Osteoblast (primary cell): ENCODE data around the gene DEPDC4. TPM values are rescaled to one million over a fixed set of nuclear protein-coding genes. Genes with fewer than 3 reads are reported as not detected.
"Not testable (repeated sequence)": the region's sequence is repeated elsewhere in the genome, so short reads cannot be mapped to it uniquely, and the experiment has no call there.

Experiments
- DNase-seq: peaks from one replicate; pipeline ENCODE4 v3.0.0; 2011; ENCODE audit warnings: low spot score, mixed read lengths; ENCODE audit not compliant: insufficient read length; ENCODE audit errors: missing footprints
- H2AFZ ChIP-seq: 2 replicates; pipeline ENCODE4 v1.6.0; 2011; ENCODE audit warnings: mild to moderate bottlenecking, low read length
- H3K27ac ChIP-seq: 2 replicates; pipeline ENCODE4 v1.5.1; 2011; ENCODE audit warnings: mild to moderate bottlenecking, low read depth, low read length, moderate library complexity
- H3K27me3 ChIP-seq: 2 replicates; pipeline ENCODE4 v1.6.0; 2012; ENCODE audit warnings: mild to moderate bottlenecking, control low read depth, inconsistent platforms, low read length, moderate library complexity; ENCODE audit not compliant: insufficient read depth
- H3K36me3 ChIP-seq: 2 replicates; pipeline ENCODE4 v1.5.1; 2011; ENCODE audit warnings: mild to moderate bottlenecking, low read length, control low read depth, moderate library complexity; ENCODE audit not compliant: insufficient read depth
- H3K4me1 ChIP-seq: 2 replicates; pipeline ENCODE4 v1.5.1; 2011; ENCODE audit warnings: mild to moderate bottlenecking, low read length, control low read depth, moderate library complexity; ENCODE audit not compliant: insufficient read depth
- H3K4me2 ChIP-seq: 2 replicates; pipeline ENCODE4 v1.6.0; 2011; ENCODE audit warnings: mild to moderate bottlenecking, low read length; ENCODE audit not compliant: insufficient read depth
- H3K4me3 ChIP-seq: fragments of 200-600 bp; sonication (generic); 3 replicates; pipeline ENCODE4 v1.5.1; 2012; ENCODE audit warnings: mild to moderate bottlenecking, low read length, inconsistent platforms; ENCODE audit not compliant: insufficient read depth
- H3K79me2 ChIP-seq: 2 replicates; pipeline ENCODE4 v1.6.0; 2012; ENCODE audit warnings: mild to moderate bottlenecking, low read length, control low read depth, inconsistent platforms; ENCODE audit not compliant: insufficient read depth
- H3K9me3 ChIP-seq: 2 replicates; pipeline ENCODE4 v1.5.1; 2011; ENCODE audit warnings: low read depth, low read length, control low read depth
- H4K20me1 ChIP-seq: 2 replicates; pipeline ENCODE4 v1.6.0; 2012; ENCODE audit warnings: mild to moderate bottlenecking, low read length, control low read depth; ENCODE audit not compliant: insufficient read depth
- total RNA-seq: library from RNA; depleted of rRNA; stranded (reverse); fragments of >200 nt; gene quantifications from 2 replicates; pipeline ENCODE4 v1.2.3, GENCODE V29; 2012
- TF ChIP-seq, protein P1 (sequence below): IDR thresholded peaks from 2 replicates; pipeline ENCODE4 v1.5.1; 2011; ENCODE audit warnings: mild to moderate bottlenecking, low read depth, low read length, moderate library complexity; ENCODE audit errors: extremely low read depth

The DEPDC4 gene
- total RNA-seq, 1 donor, result 0.36 TPM

DNA sequence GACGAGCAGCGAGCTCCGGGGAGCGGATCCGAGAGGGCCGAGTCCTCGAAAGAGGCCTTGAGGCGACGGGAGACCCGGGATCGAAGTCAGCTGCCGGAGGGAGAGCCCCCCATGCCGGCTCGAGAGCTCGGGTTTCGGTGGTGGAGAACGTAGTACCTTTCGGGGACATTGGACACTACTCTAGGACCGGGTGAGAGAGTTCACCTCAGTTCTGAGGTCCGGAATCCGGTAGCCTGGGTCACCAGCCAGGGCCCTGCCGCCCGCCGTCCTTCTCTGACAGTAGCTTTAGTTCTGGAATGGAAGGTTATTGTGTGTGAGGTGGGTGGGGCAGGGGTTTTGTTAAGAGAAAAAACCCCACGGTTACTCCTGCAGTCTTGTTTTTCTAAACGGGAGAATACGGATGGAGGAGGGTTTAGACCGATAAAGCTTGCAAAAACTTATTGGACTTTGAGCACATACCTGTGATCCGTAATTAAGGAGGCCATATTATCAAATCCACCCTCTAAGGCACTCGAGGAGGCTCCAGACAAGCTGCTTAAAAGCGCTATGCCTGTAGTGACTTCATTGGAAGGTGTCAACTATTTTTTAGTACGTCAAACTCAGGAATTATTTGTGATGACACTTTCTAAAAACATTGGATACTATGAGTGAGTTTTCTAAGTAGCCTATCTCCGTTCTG is 863 bp upstream of the DEPDC4 start:
- Histone ChIP-seq H3K4me2 (peak overlapping the region; percentile 89), H3K9me3 (no peaks in the 10 kb centered on the region), H2AFZ (peak overlapping the region; percentile 82), H3K4me1 (peaks cover 21% of the 10 kb centered on the region), H3K27ac (peak overlapping the region; percentile 95), H4K20me1 (peaks cover 12% of the 10 kb centered on the region), H3K4me3 (peak overlapping the region; percentile 98), H3K36me3 (no peaks in the 10 kb centered on the region), H3K79me2 (peaks cover 55% of the 10 kb centered on the region), H3K27me3 (no peaks in the 10 kb centered on the region)
- TF ChIP-seq, protein P1, sequence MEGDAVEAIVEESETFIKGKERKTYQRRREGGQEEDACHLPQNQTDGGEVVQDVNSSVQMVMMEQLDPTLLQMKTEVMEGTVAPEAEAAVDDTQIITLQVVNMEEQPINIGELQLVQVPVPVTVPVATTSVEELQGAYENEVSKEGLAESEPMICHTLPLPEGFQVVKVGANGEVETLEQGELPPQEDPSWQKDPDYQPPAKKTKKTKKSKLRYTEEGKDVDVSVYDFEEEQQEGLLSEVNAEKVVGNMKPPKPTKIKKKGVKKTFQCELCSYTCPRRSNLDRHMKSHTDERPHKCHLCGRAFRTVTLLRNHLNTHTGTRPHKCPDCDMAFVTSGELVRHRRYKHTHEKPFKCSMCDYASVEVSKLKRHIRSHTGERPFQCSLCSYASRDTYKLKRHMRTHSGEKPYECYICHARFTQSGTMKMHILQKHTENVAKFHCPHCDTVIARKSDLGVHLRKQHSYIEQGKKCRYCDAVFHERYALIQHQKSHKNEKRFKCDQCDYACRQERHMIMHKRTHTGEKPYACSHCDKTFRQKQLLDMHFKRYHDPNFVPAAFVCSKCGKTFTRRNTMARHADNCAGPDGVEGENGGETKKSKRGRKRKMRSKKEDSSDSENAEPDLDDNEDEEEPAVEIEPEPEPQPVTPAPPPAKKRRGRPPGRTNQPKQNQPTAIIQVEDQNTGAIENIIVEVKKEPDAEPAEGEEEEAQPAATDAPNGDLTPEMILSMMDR, result no peak
- DNase-seq, result no peak

DNA sequence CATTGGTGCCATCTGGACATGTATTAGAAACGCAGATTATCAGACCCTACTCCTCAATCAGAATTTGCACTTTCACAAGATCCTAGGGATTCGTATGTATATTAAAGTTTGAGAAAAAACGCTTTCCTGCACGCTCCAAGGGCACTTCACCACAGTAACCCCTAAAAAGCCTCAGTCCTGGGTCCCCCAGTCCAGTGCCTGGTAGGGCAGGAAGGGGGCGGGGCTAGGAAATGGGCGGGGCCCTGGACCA is 369 bp downstream of the DEPDC4 start:
- Histone ChIP-seq H3K4me2 (peak overlapping the region; percentile 96), H3K27me3 (no peaks in the 10 kb centered on the region), H4K20me1 (peaks cover 11% of the 10 kb centered on the region), H3K27ac (peak overlapping the region; percentile 58), H3K36me3 (no peaks in the 10 kb centered on the region), H3K4me3 (peak overlapping the region; percentile 98), H3K4me1 (peaks cover 21% of the 10 kb centered on the region), H3K79me2 (peaks cover 43% of the 10 kb centered on the region), H2AFZ (peak overlapping the region; percentile 99), H3K9me3 (no peaks in the 10 kb centered on the region)
- TF ChIP-seq, protein P1, result no peak
- DNase-seq, result no peak

DNA sequence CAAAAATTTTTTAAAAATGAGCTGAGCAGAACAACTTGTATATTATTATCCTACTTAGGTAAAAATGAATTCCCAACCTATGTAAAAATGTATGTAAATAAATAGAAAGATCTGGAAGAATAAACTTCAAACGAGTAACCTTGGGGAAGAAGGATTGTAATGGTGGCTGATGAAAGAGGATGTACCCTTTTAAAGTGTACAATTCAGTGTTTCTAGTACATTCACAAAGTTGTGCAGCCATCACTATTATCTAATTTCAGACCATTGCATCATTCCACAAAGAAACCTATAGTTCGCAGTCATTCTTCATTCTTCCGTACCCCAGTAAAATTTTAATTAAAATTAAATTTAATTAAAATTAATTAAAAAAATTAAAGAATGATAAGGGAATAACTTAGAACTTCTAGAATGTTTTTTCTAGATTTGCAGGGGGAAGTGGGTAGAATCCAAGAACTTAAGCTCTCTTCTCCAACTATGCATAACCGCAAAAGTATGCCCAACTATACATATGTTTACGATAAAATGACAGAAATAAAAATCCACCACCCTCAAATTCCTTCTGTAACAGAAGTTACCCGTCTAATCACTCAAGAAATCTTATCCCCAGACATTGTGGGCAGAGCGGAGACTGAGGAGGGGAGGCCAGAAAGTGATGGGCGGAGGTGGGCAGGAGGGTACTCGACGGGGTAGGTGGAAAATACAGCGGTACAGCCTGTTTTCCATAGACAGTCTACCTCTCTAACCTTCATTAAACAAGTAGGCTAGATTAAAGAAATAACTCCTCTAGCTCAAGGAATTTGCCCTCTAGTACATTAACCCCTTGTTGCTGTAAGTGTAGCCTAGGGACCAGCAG is 921 bp downstream of the DEPDC4 start:
- TF ChIP-seq, protein P1, result no peak
- Histone ChIP-seq H3K27ac (peak overlapping the region; percentile 58), H3K4me2 (peak overlapping the region; percentile 96), H2AFZ (peak overlapping the region; percentile 99), H3K36me3 (no peaks in the 10 kb centered on the region), H3K79me2 (peaks cover 37% of the 10 kb centered on the region), H4K20me1 (peaks cover 11% of the 10 kb centered on the region), H3K4me1 (peaks cover 21% of the 10 kb centered on the region), H3K9me3 (no peaks in the 10 kb centered on the region), H3K27me3 (no peaks in the 10 kb centered on the region), H3K4me3 (peak overlapping the region; percentile 98)
- no peak for DNase-seq

DNA sequence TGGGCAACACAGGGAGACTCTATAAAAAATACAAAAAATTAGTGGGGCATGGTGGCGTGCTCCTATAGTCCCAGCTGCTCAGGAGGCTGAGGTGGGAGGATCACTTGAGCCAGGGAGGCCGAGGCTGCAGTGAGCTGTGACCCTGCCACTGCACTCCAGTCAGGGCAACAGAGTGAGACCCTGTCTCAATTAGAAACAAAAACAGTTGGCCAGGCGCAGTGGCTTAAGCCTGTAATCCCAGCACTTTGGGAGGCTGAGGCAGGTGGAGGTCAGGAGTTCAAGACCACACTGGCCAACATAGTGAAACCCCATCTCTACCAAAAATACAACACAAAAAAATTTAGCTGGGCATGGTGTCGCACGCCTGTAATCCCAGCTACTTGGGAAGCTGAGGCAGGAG is 1.8 kb downstream of the DEPDC4 start:
- peaks cover 11% of the 10 kb centered on the region for H4K20me1 ChIP-seq
- H3K79me2 ChIP-seq, result peaks cover 29% of the 10 kb centered on the region
- not testable (repeated sequence) for H3K27me3 ChIP-seq, H2AFZ ChIP-seq, DNase-seq, H3K4me3 ChIP-seq, H3K9me3 ChIP-seq, H3K27ac ChIP-seq, H3K36me3 ChIP-seq, H3K4me2 ChIP-seq
- H3K4me1 ChIP-seq, result peaks cover 21% of the 10 kb centered on the region
